SKM-1 (cell line): ENCODE measurements around the gene CARTPT.

Experiments used
- DNase-seq: peaks from one replicate; lab custom pipeline; 2025; ENCODE audit not compliant: unreplicated experiment; lab: John Stamatoyannopoulos, UW

The CARTPT gene

GRCh38 chr5:71719063-71719964, at the start of gene CARTPT:
Gene CARTPT, plus strand, starts transcription at chr5:71719275. Its CDS starts 19 bp downstream, at chr5:71719294.
- DNase-seq, result no peak

GRCh38 chr5:71677977-71678376, 41.1 kb upstream of the CARTPT start:
- no peak for DNase-seq

DNA sequence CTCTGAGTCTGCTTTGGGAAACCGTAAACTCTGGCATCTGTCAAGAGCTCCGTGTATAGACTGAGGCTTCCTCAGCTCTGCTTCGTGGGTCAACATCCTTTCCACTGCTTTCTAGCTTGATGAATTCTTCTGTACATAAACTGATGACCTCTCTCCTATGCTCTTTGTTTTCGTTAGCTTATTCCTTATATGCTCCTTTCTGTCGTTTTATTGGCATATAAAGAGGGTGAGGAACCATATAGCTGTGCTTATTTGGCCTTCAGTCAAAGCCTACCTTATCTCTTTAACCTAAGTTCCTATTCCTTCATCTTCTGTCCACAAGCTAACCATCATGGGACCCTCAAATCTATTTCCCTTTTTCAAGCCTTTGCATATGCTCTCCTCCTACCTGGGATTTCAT, 39.4 kb upstream of the CARTPT start:
- DNase-seq, result no peak

DNA sequence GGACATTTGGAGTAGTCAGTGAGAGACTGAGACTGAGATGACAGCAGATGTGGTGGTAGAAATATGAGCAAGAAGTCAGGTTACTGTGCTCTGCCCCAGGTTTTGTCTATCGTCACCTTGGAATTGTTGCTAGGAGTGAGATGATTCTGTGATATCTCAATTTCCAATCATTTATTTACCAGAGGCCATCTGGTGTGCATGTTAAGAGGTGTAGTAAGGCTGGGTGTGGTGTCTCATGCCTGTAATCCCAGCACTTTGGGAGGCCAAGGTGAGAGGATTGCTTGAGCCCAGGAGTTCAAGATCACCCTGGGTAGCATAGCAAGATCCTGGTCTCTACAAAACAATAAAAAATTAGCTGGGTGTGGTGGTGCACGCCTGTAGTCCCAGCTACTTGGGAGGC, 38.6 kb upstream of the CARTPT start:
- DNase-seq, result no peak

DNA sequence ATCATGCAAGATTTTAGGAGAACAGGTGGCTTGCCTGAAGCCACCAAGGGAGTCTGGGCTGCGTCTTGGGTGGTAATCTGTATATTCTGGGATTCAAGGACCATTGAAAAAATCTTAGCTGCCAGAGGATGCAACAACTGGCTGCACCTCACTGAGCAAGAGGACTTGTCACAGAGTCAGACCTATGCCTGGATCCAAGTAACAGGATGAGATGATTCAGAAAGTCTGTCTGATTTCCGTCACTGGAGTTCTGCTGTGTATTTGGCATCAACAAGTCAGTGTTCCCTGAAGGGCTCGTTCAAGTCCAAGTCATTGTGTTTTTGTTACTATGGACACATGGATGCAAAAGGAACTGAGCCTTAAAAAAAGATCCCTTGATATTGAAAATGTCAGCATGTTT, 37.8 kb upstream of the CARTPT start:
- no peak for DNase-seq

DNA sequence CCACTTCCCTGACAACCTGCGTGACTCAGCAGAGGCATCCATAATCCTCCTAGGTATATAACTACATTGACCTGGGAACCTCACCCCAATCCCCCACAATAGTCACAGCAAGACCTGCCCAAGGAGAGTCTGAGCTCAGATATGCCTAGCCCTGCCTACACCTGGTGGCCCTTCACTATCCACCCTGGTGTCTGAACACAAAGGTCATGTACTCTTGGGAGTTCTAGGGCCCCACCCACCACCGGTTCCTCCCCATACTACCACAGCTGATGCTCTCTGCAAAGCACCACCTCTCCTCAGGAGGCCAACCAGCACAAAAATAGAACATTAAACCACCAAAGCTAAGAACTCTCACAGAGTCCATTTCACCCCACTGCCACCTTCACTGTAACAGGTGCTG, 34.8 kb upstream of the CARTPT start:
- DNase-seq, result no peak

GRCh38 chr5:71693828-71694427, 25.1 kb upstream of the CARTPT start:
- no peak for DNase-seq

GRCh38 chr5:71695071-71695470, 24.0 kb upstream of the CARTPT start:
- no peak for DNase-seq

DNA sequence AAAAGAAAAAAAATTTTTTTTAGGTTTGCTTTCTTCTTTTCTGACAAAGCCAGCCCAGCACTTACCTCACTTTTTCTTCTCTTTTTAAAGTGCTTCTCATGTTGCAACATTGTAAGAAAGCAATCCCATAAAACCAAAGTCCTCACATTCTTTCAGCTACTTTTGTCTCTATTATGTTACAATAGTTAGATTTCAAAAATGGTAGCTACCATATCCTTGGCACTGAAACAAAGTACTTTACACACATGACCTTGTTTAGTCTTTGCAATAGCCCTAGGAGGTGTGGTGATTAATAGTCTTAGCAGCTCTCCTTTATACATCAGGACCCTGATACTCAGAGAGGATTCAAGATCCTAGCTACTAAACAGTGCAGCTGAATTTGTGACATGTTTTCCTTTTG, 23.5 kb upstream of the CARTPT start:
- no peak for DNase-seq

DNA sequence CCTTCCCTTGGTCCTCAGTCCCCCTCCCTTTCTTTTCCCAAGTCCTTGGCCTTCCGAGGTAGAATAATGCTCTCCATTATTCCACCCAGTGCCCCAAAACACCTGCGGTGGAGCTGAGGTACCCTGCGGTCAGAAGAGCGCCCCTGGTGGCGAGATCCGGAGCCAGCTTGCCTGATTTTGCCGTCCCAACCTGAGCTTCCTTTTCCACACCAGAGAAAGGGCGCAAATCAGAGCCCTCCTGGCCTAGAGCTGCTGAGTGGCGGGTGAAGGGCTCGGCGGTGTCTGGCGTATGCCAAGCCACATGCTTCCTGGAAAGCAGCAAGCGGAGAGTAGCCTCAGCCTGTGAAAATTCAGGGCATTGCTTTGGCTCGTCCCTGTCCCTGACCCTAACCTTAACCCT, 21.1 kb upstream of the CARTPT start:
- no peak for DNase-seq

DNA sequence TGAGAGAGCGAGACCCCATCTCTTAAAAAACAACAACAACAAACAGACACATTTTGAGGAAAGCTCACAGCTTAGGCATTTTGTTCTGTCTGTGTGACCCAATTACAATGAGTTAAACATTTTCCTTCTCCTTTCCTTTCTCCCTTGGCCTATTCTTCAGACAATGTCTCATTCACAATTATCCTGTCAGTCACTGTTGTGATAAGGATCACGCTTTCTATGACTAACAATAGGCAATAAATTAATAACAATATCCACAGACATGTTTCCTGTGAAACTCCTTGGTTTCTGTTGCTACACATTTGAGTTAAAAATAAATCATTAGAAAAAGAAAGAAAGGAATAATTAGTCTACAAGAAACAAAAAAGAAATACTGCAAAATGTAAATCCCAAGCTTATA, 19.8 kb upstream of the CARTPT start:
- no peak for DNase-seq

DNA sequence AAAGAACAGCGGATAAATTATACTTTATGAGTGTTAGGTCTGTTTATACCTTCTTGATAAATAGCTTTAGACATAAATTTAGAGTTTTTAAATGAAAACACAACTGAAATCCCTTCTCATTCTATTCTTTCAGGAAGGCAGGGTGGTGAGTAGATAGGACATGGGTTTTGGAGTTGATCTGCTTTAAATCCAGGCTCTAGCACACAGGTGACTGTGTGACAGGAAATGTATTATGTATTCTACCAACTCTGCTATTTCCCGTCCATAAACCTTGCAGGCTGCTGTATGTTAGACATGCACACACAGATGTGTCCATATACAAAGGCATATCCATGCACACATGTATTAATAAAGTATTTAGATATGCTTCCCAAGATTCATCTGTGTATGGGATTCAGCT, 19.3 kb upstream of the CARTPT start:
- no peak for DNase-seq

DNA sequence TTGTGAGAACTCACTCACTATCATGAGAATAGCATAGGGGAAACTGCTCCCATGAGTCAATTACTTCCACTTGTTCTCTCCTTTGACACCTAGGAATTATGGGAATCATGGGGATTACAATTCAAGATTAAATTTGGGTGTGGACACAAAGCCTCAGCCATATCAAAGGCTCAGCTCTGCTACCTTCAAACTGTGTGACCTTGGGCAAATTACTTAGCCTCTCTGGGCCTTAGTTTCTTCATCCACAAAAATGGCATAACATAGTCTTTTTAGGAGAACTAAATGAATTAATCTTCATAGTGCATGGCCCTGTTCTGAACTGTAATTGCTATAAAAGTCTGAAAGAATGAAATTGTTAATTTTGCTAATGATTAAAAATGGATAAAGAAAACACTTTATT, 18.3 kb upstream of the CARTPT start:
- no peak for DNase-seq

DNA sequence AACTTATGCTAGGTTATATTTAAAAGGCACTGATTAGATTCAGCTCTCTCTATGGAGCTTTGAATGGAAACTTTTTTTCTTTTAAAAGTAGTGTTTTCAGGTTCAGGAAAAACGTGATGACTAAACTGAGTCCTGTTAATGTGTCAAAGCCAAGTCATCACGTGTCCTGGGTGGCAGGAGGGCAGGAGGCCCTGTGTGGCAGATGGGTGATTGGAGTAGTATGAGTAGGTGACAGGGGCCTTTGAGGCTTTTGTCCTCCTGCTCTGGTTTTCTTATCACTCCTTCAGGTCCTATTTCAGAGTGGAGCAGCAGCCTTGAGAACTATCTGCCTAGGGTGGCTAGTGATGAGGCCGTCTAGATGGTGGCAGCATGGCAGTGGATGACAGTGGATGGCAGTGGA, 17.7 kb upstream of the CARTPT start:
- DNase-seq, result no peak

DNA sequence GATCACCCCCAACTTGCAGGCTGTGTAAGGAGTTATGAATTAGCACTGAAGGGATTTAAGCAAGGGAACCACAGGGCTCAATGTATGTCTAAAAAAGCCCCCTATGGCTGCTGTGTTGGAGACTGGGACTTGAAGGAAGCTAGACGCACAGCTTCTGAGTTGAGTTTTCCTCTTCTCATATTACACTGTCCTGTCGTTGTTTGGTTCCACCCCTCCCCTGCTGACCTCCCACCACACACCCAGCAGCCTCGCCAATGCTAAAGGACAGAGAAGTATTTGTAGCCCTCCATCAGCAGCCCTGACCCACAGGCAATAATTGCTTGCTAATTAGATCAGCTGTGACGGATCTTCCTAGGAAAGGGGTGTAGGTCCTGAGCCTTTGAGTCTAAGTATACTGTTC, 15.1 kb upstream of the CARTPT start:
- DNase-seq, result no peak

DNA sequence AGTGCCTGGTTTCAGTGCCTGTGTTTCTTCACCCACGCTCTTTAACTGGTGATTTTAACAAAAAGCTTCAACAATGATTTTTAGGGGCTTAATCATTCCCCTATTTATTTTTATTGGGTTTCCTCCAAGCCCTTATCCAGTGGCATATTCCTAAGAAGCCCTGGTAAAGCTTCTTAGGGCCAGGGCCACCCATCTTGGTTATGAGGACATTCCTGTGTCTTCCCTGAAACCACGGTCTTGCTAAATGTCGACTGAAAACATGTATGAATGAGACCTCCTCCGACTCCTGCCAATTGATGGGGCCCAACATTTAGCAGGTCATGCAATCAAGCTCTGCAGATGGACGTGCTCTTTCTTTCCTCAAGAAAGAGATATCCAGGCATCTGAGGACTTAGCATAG, 13.7 kb upstream of the CARTPT start:
- no peak for DNase-seq

GRCh38 chr5:71706906-71707305, 12.2 kb upstream of the CARTPT start:
- DNase-seq, result no peak

DNA sequence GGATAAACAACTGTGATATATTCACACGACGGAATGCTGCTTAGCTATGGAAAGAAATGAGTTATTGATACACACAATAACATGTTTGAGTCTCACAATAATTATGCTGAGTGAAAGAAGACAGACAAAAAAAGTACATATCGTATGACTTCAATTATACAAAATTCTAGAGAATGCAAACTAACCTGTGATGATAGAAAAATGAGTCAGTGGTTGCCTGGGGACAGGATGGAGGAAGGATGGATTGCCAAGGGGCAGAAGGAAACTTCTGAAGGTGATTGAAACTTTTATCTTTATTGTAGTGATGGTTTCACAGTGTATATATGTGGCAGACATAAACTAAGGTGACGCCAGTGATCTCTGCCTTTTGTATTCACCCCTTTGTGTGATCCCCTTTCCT, 7.5 kb upstream of the CARTPT start:
- no peak for DNase-seq

GRCh38 chr5:71714911-71715310, 4.2 kb upstream of the CARTPT start:
- DNase-seq, result no peak

DNA sequence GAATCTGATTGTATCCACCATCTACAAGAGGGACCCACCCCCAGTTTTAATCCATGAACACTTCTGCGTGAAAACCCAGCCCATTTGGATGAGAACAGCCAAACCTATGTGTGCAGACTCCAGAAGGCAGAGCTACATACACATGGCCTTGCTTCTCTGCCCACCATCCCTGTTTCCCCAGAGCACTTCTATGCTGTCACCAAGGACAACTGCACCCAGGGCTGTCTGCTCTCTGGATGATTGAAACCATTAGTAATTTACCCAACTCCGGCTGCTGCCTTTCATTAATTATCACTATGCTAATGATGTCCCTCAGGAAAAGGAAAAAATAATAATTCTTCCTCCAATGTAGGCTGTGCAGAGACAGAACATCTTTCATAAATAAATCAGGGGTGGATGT, 8.9 kb downstream of the CARTPT start:
- no peak for DNase-seq

DNA sequence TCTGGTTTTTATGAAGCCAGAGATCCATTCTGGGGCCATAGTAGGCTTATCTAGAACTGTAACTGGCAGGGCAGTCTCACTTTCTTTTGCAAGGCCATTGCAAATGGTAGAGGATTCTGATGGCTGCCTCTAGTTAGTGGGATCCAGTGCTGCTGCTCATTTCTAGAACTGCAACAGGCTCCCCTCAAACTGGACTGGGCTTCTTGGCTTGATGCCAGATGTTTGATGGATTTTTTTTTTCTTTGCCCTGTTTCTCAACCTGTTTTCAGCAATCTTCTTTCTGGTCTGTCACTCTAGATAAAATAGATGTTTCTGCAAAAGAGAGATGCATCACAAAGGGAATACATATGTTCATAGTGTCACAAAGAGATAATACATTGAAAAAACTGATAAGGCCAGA, 11.9 kb downstream of the CARTPT start:
- no peak for DNase-seq

DNA sequence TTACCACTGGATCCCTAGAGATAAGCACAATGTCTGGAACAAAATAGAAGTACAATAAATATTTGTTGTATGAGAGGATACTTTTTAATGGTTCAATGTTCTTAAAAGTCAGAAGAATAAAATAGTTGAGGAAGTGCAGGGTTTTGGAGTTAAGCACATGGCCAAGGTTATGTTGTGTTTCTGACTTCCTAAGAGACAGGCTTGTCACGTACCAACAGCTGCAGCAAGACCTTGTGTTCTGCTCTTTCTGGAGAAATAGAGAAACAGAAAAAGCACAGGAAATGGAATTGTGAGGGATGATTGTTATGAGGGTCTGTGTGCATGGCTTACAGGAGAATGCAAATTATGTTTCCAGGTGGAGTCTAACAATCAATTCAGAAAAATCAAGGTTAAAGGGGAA, 12.9 kb downstream of the CARTPT start:
- DNase-seq, result no peak

DNA sequence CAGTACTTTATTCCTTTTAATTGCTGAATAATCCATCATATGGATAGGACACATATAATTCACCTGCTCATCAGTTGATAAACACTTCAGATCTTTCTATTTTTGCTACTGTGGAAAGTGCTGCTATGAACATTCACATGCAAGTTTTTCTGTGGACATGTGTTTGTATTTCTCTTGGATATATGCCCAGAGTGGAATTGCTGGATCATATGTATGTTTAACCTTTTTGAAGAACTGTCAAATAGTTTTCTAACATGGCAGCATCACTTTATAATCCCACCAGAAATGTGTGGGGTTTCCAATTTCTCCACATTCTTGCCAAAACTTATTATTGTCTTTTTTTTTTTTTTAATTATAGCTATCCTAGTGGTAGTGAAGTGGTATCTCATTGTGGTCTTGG, 15.1 kb downstream of the CARTPT start:
- no peak for DNase-seq
